Effector CD8-positive, alpha-beta T cell (primary cell): ENCODE data around the gene UBE2E2.

Source experiments
- DNase-seq: peaks from one replicate; lab custom pipeline; 2025; lab: John Stamatoyannopoulos, UW

UBE2E2 gene

GRCh38 chr3:23276913-23277658 lies 74.0 kb downstream of the UBE2E2 start:
- no peak for DNase-seq

- DNase-seq, result no peak
Measured at GRCh38 chr3:23277688-23278087, 74.6 kb downstream of the UBE2E2 start.

DNA sequence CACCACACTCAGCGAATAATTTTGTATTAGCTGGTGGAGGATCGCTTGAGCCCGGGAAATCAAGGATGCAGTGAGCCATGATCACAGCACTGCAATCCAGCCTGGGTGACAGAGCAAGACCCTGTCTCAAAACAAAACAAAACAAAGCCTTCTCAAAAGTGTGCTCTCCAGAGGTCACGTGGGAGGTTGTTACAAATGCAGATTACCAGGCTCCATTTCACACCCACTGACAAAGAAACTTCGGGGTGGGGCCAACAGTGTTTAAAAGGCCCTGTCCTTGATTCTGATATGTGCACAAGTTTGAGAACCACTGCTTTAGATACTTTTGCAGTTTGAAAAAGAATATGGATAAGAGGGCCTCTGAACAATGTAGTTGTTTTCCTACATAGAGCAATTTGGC lies 80.5 kb downstream of the UBE2E2 start:
- DNase-seq, result no peak

- DNase-seq, result no peak
Measured at GRCh38 chr3:23288286-23288685, 85.2 kb downstream of the UBE2E2 start.

GRCh38 chr3:23288715-23289114 lies 85.6 kb downstream of the UBE2E2 start:
- no peak for DNase-seq

DNA sequence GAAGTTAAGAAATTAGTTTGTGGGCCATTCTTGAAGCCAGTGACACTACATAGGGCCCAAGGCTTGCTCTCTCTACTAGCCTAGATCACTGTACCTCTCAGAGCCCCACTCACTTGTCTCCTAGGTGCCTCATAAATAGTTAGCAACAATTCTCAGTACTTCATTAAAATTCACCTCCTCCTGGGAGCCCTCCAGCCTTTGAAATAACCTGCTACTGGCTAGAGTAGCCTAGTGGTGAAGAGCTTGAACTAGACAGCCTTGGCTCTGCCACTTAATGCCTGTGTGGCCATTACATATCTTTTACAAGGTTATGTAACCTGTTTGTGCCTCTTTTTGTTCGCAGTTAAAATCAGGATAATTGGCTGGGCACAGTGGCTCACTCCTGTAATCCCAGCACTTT lies 89.3 kb downstream of the UBE2E2 start:
- DNase-seq, result no peak

GRCh38 chr3:23294770-23295387 lies 91.8 kb downstream of the UBE2E2 start:
- DNase-seq, result no peak

GRCh38 chr3:23301819-23302218 lies 98.7 kb downstream of the UBE2E2 start:
- DNase-seq, result no peak

DNA sequence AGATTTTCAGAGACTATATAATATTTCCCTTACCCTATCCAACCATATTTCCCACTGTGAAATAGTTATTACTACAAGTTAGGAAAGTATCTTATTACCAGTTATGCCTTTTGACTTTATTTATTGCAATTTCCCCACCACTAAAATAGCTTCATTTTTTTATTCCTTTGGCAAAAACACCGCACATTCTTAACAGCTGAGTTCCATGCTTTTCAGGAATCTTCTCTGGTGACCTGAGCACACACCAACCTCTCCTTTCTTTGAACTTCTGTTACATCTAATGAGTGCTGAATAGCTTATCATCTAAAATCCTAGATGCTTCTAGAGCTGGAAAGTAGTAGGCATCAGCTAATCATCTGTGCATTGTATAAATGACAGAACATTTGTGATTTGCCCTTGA lies 99.1 kb downstream of the UBE2E2 start:
- DNase-seq, result no peak

- no peak for DNase-seq
Measured at GRCh38 chr3:23303601-23304217, 100.6 kb downstream of the UBE2E2 start.

DNA sequence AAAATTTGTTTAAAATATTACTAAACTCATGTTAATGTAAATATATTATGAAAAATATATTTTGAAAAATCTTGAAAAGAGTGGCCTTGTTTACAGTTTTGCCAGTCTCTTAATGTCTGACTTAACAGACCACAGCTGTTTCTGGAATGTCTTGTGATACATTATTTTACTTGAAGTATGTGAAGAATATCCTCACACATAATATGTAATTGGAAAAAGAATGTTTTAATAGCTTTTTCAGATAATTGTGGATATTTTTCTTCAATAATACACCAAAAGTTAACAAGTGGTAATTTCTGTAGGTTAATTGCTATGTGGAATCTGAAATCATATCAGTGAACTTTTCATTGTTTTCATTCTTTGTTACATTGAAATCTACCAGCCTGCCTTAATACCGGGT lies 101.3 kb downstream of the UBE2E2 start:
- no peak for DNase-seq

- DNase-seq, result no peak
Measured at GRCh38 chr3:23308986-23309625, 106.0 kb downstream of the UBE2E2 start.

DNA sequence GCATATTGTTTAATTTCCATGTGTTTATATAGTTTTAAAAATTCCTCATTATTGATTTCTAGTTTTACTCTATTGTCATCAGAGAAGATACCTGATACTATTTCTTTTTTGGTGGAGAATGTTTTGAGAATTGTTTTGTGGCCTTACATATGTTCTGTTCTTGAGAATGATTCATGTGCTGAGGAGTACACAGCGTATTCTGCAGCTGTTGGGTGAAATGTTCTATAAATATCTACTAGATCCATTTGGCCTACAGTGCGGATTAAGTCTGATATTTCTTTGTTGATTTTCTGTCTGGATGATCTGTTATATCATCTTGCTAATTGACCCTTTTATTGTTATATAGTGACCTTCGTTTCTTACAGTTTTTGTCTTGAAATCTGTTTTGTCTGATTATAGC lies 109.7 kb downstream of the UBE2E2 start:
- DNase-seq, result no peak

DNA sequence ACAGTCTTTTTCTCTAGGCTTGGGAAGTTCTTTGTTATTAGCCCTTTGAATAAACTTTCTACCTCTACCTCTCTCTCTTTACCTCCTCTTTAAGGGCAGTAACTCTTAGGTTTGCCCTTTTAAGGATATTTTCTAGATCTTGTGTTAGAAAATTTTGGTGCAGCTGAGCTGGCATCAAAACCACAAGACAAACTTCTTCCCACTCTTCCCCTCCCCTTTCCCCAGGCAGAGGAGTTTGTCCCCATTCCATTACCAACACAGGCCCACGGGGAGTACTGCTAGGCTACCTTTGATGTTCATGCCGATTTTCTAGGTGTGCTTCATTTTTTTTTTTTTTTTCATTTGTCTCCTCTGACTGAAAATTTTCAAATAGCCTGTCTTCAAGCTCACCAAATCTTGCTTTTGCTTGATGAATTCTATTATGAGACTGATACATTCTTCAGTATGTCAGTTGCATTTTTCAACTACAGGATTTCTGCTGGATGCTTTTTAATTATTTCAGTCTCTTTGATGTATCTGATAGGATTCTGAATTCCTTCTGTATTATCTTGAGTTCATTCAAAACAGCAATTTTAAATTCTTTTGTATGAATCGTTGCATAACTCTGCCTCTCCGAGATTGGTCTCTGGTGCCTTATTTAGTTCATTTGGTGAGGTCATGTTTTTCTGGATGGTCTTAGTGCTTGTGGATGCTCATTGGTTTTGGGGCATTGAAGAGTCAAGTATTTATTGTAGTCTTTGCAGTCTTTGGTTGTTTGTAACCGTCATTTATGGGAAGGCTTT lies 112.0 kb downstream of the UBE2E2 start:
- DNase-seq, result no peak

- DNase-seq, result no peak
Measured at GRCh38 chr3:23316924-23317323, 113.8 kb downstream of the UBE2E2 start.

GRCh38 chr3:23319366-23320312 lies 116.5 kb downstream of the UBE2E2 start:
- DNase-seq, result no peak

DNA sequence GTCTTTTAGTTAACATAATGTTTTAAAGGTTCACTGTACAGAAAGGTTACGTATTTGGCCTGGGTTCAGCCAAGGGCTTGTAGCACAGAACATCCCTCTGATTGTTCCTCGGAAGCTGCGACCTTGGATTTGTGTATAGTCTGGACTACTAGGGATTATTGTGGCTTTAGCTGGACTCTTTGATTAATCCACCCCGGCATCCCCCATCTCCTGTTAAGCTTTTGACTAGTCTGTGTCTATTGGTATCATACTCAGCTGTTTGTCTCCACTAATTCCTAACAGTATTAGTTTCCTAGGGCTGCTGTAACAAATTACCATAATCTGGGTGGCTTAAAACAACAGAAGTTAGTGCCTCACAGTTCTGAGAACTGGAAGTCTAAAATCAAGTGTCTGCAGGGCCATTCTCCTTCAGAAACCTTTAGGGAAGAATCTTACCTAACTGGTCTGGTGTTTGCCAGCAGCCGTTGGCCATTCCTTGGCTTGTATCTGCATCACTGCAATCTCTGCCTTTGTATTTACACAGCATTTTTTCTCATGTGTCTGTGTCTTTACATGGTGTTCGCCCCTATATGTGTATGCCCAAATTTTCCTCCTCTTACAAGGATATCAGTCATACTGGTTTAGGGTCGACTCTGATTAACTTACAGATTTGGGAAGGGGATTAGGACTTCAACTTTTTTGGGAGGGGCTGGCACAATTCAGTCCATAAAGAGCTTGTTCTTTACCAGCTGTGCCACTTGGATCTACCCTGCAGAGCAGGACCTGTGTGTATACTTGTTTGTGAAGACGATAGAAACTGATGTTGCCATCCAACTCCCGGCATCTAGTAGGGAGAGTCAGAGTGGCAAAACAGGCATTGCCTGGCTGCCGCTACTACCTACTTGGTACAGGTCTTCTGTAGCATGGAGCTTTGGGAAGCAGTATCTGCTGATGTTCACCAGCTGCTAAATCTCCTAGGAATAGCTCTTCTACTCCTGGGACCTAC lies 117.8 kb downstream of the UBE2E2 start:
- DNase-seq, result no peak

DNA sequence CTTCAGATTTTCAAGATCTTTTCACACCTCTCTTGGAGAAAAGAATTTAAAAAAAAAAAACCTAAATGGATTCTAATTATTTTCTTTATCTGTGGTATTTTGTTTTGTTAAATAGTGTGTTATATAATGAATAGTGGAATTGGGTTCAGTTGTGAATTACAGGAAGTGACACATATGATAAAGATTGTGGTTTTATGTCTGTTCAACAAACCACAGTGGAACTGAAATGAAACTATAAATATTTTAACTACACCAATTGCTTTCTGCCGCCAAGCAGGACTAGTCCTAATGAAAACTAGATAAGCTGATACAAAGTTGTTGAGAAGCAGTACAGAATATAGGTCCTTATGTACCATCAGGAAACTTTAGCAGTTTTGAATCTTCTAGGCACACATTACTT lies 121.6 kb downstream of the UBE2E2 start:
- DNase-seq, result no peak

- no peak for DNase-seq
Measured at GRCh38 chr3:23325466-23326065, 122.4 kb downstream of the UBE2E2 start.
